Measurements from ENCODE around the gene OR6B2. TPM values are rescaled to one million over a fixed set of nuclear protein-coding genes. Genes with fewer than 3 reads are reported as not detected.

Gene OR6B2
- total RNA-seq, 2 donors from 2014 or later: not detected

DNA sequence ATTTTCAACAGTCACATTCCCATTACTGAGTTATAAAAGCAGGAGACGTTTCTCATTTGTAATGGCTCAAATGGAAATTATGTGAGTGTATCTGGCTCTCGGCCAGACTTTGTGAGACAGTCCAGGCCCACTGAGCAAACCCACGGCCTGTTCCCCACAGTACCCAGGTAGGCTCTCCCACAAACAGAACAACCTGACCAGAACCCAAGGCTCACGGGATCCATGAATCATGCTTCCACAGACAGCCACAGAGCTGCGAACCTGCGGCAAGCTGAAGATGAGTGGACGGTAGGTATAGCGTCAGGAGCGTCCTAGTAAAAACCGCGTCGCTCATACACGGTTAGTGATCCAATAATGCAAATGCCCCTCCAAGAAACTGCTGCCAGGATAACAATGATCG lies 39.3 kb downstream of the OR6B2 start:
- intact Hi-C loops (cut with DNase I, micrococcal nuclease): loop anchor here in 1 of 2 donors (10.0 kb wide), 2 partner anchors 56 to 956 kb away; no protein-coding TSS in a partner anchor
- DNase-seq (no peak), ATAC-seq (no peak)

DNA sequence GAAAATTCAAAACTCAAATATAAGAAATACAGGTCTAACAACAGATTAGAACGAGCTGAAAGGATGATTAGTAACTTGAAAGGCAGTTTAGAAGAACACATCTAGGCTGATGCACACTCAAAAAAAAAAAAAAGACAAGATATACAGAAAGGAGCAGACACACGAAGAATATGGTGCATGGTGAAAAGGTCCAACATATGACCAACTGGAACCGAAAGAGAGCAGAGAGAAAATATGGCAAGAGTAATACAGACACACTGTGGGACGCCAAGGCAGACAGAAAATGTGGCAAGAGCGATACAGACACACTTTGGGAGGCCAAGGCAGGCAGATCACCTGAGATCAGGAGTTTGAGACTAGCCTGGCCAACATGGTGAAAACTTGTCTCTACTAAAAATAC lies 44.9 kb downstream of the OR6B2 start:
- intact Hi-C loops (cut with DNase I, micrococcal nuclease): no loop called here
- no peak for DNase-seq
- ATAC-seq: no peak

DNA sequence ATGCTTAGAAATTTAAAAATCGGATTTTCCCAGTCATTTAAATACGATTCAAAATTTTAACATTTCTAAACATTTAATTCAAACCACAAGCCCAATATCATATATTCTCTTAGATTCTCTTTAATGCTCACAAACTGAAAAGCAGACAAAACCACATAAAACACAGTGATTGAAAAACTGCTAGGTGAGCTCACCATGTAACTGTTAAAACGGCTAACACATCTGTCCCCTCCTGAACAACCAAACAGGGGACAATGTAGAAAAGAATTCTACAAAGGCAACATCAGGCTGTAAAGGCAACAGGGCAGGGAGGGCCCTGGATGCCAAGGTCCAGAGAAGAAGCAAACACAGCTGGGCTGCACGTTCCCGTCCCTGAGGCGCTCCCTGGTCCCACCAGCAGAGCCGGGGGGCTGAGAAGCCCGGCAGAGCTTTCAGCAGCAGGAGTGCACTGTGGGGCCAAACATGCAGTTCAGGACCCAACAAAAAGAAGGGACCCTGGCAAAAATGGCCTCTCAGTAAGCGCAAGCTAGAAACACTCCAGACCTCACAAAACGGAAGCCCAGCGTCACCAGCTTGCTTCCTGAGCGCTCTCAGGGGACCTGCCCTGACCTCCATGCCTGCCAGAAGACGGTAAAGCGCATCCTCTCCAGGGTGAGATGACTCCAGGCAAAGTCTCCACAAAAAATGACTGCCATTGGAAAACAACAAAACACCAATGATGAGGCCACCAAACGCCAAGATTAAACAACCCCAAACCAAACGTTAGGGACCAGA lies 45.6 kb downstream of the OR6B2 start:
- intact Hi-C loops (cut with DNase I, micrococcal nuclease): no loop called here
- ATAC-seq (no peak), DNase-seq (no peak)

DNA sequence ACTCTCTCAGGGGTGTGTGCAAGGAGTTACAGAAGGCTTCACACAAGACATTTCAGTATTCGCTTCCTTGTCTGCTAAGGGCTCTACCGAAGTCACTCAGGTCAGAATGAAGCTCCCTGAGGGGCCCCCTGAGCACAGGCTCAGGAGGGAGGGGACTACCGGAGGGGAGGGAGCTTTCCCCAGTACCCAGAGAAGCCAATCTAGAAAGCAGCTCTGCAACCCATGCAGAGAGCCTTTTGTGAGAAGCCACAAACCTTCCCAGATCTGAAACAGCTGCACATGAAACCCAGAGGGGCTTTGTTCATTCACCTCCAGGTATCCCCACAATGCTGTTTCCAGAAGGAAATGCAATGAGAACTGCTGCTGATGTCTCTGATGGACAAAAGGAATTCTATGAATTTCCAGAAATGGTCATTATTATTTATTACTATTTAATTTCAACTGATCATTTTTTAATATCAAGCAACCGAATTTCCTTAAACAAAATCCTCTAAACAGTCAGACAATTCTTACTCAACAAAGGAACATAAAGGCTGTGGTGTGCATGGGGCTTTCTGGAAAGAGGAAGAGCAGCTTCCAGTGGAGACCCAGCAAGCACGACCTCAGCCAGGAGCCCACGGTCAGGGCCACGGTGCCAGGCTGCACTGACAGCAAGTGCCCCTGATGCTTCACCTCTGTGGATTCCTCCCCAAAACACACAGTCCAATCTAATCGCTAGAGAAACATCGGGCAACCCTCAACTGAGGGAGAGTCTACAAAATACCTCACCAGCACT lies 47.0 kb downstream of the OR6B2 start:
- ATAC-seq: no peak
- intact Hi-C loops (cut with DNase I, micrococcal nuclease): no loop called here
- no peak for DNase-seq

Other genes with a start within 250 kb of the OR6B2 start
- gene NDUFA10, start 5.1 kb downstream of the OR6B2 start, total RNA-seq: 100 to 1,000 TPM; 222 to 260 TPM
- gene OR6B3, start 23.1 kb upstream of the OR6B2 start, total RNA-seq: not detected
- gene COPS9, start 105.9 kb upstream of the OR6B2 start, total RNA-seq: 100 to 1,000 TPM in 1 of 2 donors, 10 to 100 TPM in 1; 100.0 to 100 TPM
- not detected for gene OTOS, start 110.2 kb upstream of the OR6B2 start, total RNA-seq